ENCODE results near the gene NARF. TPM values are rescaled to one million over a fixed set of nuclear protein-coding genes. Genes with fewer than 3 reads are reported as not detected.
"Not testable (repeated sequence)": the region's sequence is repeated elsewhere in the genome, so short reads cannot be mapped to it uniquely, and the experiment has no call there.

Gene NARF
- polyA plus RNA-seq, 1 of the 3 experiments (the other 2 are of a cell fraction) = 128 TPM

GRCh38 chr17:82411396-82412053 lies 47.0 kb upstream of the NARF start (continued):
- TF ChIP-seq TEAD4 (IDR thresholded peaks at IDR 0.05; ENCODE audit: borderline replicate concordance, insufficient read depth) = no peak
- TF ChIP-seq POLR2AphosphoS5 (IDR thresholded peaks at IDR 0.05; ENCODE audit: low read depth, low read length) = no peak
- no peak for TF ChIP-seq FOXJ3 (CRISPR knock-in tag; IDR thresholded peaks at IDR 0.05)

- H3K9me3 ChIP-seq; H3K36me3 ChIP-seq (replicated peaks in 1 of 2; ENCODE audit: control insufficient read depth in 1 of 2, insufficient read depth in 2 of 2, low read length in 1 of 2); DNase-seq; H3K27ac ChIP-seq (ENCODE audit: low read depth in 2 of 2, low read length in 1 of 2); H3K4me1 ChIP-seq (ENCODE audit: control insufficient read depth in 1 of 2, insufficient read depth in 2 of 2, low read depth in 1 of 2, low read length in 1 of 2); H2AFZ ChIP-seq (ENCODE audit: low read depth); H3K27me3 ChIP-seq (ENCODE audit: insufficient read depth); H3K4me2 ChIP-seq; H3K9ac ChIP-seq; POLR2A ChIA-PET; H3K4me3 ChIP-seq (ENCODE audit: low read depth in 2 of 2, low read length in 1 of 2); H3K9me2 ChIP-seq: not testable (repeated sequence)
- WGBS (ENCODE audit: low lambda C conversion rate) = 87% methylated on average over 16 of the region's 16 CpGs
- Histone ChIP-seq H4K20me1 (ENCODE audit: insufficient read depth) (peaks cover 50% of the 10 kb centered on the region), H3K79me2 (ENCODE audit: insufficient read depth) (peaks cover 14% of the 10 kb centered on the region), H3F3A (replicated peaks; ENCODE audit: insufficient read depth) (peaks cover 13% of the 10 kb centered on the region)
- CTCF ChIA-PET = interaction anchor here (0.6 to 11.3 kb wide), 7 partner anchors 10 to 774 kb away, joined by 3 to 124 read pairs (median 3); partner anchors contain the start of gene TEX19
Observed at GRCh38 chr17:82412081-82412480, 46.5 kb upstream of the NARF start.

GRCh38 chr17:82412535-82413520 lies 45.7 kb upstream of the NARF start:
- Histone ChIP-seq H3K4me2 (no peak overlapping the region), H3K36me3 (replicated peaks in 1 of 2; ENCODE audit: control insufficient read depth in 1 of 2, insufficient read depth in 2 of 2, low read length in 1 of 2) (peaks cover 0 to 3% of the 10 kb centered on the region in 2 experiments), H2AFZ (ENCODE audit: low read depth) (no peak overlapping the region), H3K9me3 (no peaks in the 10 kb centered on the region), H4K20me1 (ENCODE audit: insufficient read depth) (peaks cover 58% of the 10 kb centered on the region), H3K9me2 (no peaks in the 10 kb centered on the region), H3F3A (replicated peaks; ENCODE audit: insufficient read depth) (peaks cover 13% of the 10 kb centered on the region), H3K4me3 (ENCODE audit: low read depth in 2 of 2, low read length in 1 of 2) (no peak overlapping the region), H3K4me1 (ENCODE audit: control insufficient read depth in 1 of 2, insufficient read depth in 2 of 2, low read depth in 1 of 2, low read length in 1 of 2) (peaks cover 0 to 12% of the 10 kb centered on the region in 2 experiments; a peak in 2 of 4 replicates), H3K9ac (no peak overlapping the region), H3K27me3 (ENCODE audit: insufficient read depth) (no peaks in the 10 kb centered on the region), H3K79me2 (ENCODE audit: insufficient read depth) (peaks cover 19% of the 10 kb centered on the region), H3K27ac (ENCODE audit: low read depth in 2 of 2, low read length in 1 of 2) (no peak overlapping the region; a peak in 1 of 4 replicates)
- TF ChIP-seq CHD2 (IDR thresholded peaks at IDR 0.05; ENCODE audit: low read length, partially characterized antibody) = peak; percentile 18
- TF ChIP-seq RFX5 (IDR thresholded peaks at IDR 0.05; ENCODE audit: low read length) = no peak
- TF ChIP-seq PBX3 (IDR thresholded peaks at IDR 0.05) = no peak
- TF ChIP-seq RAD21 (IDR thresholded peaks at IDR 0.05; ENCODE audit: low read length) = peak; percentile 15; the same call in 1 of the 2 replicates
- TF ChIP-seq EP300 (IDR thresholded peaks at IDR 0.05; ENCODE audit: borderline replicate concordance in 1 of 2, low read depth in 1 of 2, low read length in 1 of 2) = peak in 1 of 2 experiments; percentile 26; a peak in 1 of 4 replicates
- TF ChIP-seq MXI1 (IDR thresholded peaks at IDR 0.05; ENCODE audit: low read depth, low read length) = 0 out of 2 replicates have a peak, but pooled peaks have one; percentile 23
- no peak for TF ChIP-seq FOXM1 (IDR thresholded peaks at IDR 0.05; ENCODE audit: low read depth)
- CTCF ChIA-PET = interaction anchor here (0.6 to 11.3 kb wide), 17 partner anchors 11 to 775 kb away, joined by 3 to 124 read pairs (median 5); partner anchors contain the start of genes CD7 and TEX19
- DNase-seq = peak; percentile 83
- WGBS (ENCODE audit: low lambda C conversion rate) = 86% methylated on average over 29 of the region's 29 CpGs
- POLR2A ChIA-PET = no interaction called here
